Osteoblast (primary cell): Measurements from ENCODE around the gene CD9. TPM values are rescaled to one million over a fixed set of nuclear protein-coding genes. Genes with fewer than 3 reads are reported as not detected.
"Not testable (repeated sequence)": the region's sequence is repeated elsewhere in the genome, so short reads cannot be mapped to it uniquely, and the experiment has no call there.

Experiments
- DNase-seq: peaks from one replicate; pipeline ENCODE4 v3.0.0; 2011; ENCODE audit warnings: low spot score, mixed read lengths; ENCODE audit not compliant: insufficient read length; ENCODE audit errors: missing footprints
- H2AFZ ChIP-seq: 2 replicates; pipeline ENCODE4 v1.6.0; 2011; ENCODE audit warnings: mild to moderate bottlenecking, low read length
- H3K27ac ChIP-seq: 2 replicates; pipeline ENCODE4 v1.5.1; 2011; ENCODE audit warnings: mild to moderate bottlenecking, low read depth, low read length, moderate library complexity
- H3K27me3 ChIP-seq: 2 replicates; pipeline ENCODE4 v1.6.0; 2012; ENCODE audit warnings: mild to moderate bottlenecking, control low read depth, inconsistent platforms, low read length, moderate library complexity; ENCODE audit not compliant: insufficient read depth
- H3K36me3 ChIP-seq: 2 replicates; pipeline ENCODE4 v1.5.1; 2011; ENCODE audit warnings: mild to moderate bottlenecking, low read length, control low read depth, moderate library complexity; ENCODE audit not compliant: insufficient read depth
- H3K4me1 ChIP-seq: 2 replicates; pipeline ENCODE4 v1.5.1; 2011; ENCODE audit warnings: mild to moderate bottlenecking, low read length, control low read depth, moderate library complexity; ENCODE audit not compliant: insufficient read depth
- H3K4me2 ChIP-seq: 2 replicates; pipeline ENCODE4 v1.6.0; 2011; ENCODE audit warnings: mild to moderate bottlenecking, low read length; ENCODE audit not compliant: insufficient read depth
- H3K4me3 ChIP-seq: fragments of 200-600 bp; sonication (generic); 3 replicates; pipeline ENCODE4 v1.5.1; 2012; ENCODE audit warnings: mild to moderate bottlenecking, low read length, inconsistent platforms; ENCODE audit not compliant: insufficient read depth
- H3K79me2 ChIP-seq: 2 replicates; pipeline ENCODE4 v1.6.0; 2012; ENCODE audit warnings: mild to moderate bottlenecking, low read length, control low read depth, inconsistent platforms; ENCODE audit not compliant: insufficient read depth
- H3K9me3 ChIP-seq: 2 replicates; pipeline ENCODE4 v1.5.1; 2011; ENCODE audit warnings: low read depth, low read length, control low read depth
- H4K20me1 ChIP-seq: 2 replicates; pipeline ENCODE4 v1.6.0; 2012; ENCODE audit warnings: mild to moderate bottlenecking, low read length, control low read depth; ENCODE audit not compliant: insufficient read depth
- total RNA-seq: library from RNA; depleted of rRNA; stranded (reverse); fragments of >200 nt; gene quantifications from 2 replicates; pipeline ENCODE4 v1.2.3, GENCODE V29; 2012
- TF ChIP-seq, protein P1 (sequence below): IDR thresholded peaks from 2 replicates; pipeline ENCODE4 v1.5.1; 2011; ENCODE audit warnings: mild to moderate bottlenecking, low read depth, low read length, moderate library complexity; ENCODE audit errors: extremely low read depth

The CD9 gene
- total RNA-seq, 1 donor = 34.4 TPM

DNA sequence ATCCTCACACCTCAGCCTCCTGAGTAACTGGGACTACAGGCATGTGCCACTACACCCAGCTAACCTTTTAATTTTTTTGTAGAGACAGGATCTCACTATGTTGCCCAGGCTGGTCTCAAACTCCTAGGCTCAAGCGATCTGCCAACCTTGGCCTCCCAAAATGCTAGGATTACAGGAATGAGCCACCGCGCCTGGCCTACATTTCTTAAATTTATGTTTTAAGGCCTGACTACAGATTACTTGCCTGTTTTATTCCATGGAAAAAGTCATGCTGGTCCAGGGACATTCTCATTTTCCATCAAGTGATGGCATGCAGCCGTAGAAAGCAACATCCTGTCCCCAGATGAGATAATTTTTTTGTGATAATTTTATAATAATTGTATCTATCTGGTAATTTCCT is 6.1 kb downstream of the CD9 start:
- H3K79me2 ChIP-seq = peaks cover 2% of the 10 kb centered on the region
- peaks cover 1% of the 10 kb centered on the region for H3K27me3 ChIP-seq
- H3K36me3 ChIP-seq = no peaks in the 10 kb centered on the region
- no peak overlapping the region for H3K4me3 ChIP-seq
- TF ChIP-seq, protein P1, sequence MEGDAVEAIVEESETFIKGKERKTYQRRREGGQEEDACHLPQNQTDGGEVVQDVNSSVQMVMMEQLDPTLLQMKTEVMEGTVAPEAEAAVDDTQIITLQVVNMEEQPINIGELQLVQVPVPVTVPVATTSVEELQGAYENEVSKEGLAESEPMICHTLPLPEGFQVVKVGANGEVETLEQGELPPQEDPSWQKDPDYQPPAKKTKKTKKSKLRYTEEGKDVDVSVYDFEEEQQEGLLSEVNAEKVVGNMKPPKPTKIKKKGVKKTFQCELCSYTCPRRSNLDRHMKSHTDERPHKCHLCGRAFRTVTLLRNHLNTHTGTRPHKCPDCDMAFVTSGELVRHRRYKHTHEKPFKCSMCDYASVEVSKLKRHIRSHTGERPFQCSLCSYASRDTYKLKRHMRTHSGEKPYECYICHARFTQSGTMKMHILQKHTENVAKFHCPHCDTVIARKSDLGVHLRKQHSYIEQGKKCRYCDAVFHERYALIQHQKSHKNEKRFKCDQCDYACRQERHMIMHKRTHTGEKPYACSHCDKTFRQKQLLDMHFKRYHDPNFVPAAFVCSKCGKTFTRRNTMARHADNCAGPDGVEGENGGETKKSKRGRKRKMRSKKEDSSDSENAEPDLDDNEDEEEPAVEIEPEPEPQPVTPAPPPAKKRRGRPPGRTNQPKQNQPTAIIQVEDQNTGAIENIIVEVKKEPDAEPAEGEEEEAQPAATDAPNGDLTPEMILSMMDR = no peak
- no peak for DNase-seq
- H3K27ac ChIP-seq = no peak overlapping the region
- peaks cover 3% of the 10 kb centered on the region for H3K4me1 ChIP-seq
- no peaks in the 10 kb centered on the region for H4K20me1 ChIP-seq
- no peak overlapping the region for H2AFZ ChIP-seq
- H3K4me2 ChIP-seq = no peak overlapping the region
- H3K9me3 ChIP-seq = no peaks in the 10 kb centered on the region

- Histone ChIP-seq H3K4me1 (peaks cover 12% of the 10 kb centered on the region), H3K27me3 (no peaks in the 10 kb centered on the region), H3K9me3 (no peaks in the 10 kb centered on the region), H3K36me3 (no peaks in the 10 kb centered on the region), H3K27ac (no peak overlapping the region), H2AFZ (peak overlapping the region; percentile 10), H3K4me2 (peak overlapping the region; percentile 17), H3K79me2 (peaks cover 2% of the 10 kb centered on the region), H3K4me3 (no peak overlapping the region), H4K20me1 (no peaks in the 10 kb centered on the region)
- DNase-seq = peak; percentile 86
- TF ChIP-seq, protein P1 = no peak
Observed at GRCh38 chr12:6207259-6207925, 7.2 kb downstream of the CD9 start.

- Histone ChIP-seq H3K27ac (no peak overlapping the region), H3K4me3 (no peak overlapping the region), H4K20me1 (no peaks in the 10 kb centered on the region), H3K4me1 (peaks cover 13% of the 10 kb centered on the region), H3K4me2 (no peak overlapping the region), H3K9me3 (no peaks in the 10 kb centered on the region), H2AFZ (no peak overlapping the region), H3K79me2 (peaks cover 2% of the 10 kb centered on the region), H3K27me3 (no peaks in the 10 kb centered on the region), H3K36me3 (no peaks in the 10 kb centered on the region)
- DNase-seq = no peak
- TF ChIP-seq, protein P1 = no peak
Observed at GRCh38 chr12:6208130-6208529, 7.9 kb downstream of the CD9 start.

GRCh38 chr12:6209428-6209827 is 9.2 kb downstream of the CD9 start:
- DNase-seq, H3K79me2 ChIP-seq, H3K4me2 ChIP-seq, H3K9me3 ChIP-seq, H3K36me3 ChIP-seq, H4K20me1 ChIP-seq, H3K27me3 ChIP-seq, H3K4me3 ChIP-seq, H2AFZ ChIP-seq, H3K27ac ChIP-seq: not testable (repeated sequence)
- H3K4me1 ChIP-seq = peaks cover 13% of the 10 kb centered on the region
